HG03520 (cell line): ENCODE results near the gene SIK3.

Experiments
- ATAC-seq: cut with Tn5 transposase; IDR thresholded peaks from one replicate; pipeline ENCODE4 v1.9.1; 2021; ENCODE audit warnings: mild to moderate bottlenecking, moderate library complexity; ENCODE audit not compliant: unreplicated experiment

The SIK3 gene

DNA sequence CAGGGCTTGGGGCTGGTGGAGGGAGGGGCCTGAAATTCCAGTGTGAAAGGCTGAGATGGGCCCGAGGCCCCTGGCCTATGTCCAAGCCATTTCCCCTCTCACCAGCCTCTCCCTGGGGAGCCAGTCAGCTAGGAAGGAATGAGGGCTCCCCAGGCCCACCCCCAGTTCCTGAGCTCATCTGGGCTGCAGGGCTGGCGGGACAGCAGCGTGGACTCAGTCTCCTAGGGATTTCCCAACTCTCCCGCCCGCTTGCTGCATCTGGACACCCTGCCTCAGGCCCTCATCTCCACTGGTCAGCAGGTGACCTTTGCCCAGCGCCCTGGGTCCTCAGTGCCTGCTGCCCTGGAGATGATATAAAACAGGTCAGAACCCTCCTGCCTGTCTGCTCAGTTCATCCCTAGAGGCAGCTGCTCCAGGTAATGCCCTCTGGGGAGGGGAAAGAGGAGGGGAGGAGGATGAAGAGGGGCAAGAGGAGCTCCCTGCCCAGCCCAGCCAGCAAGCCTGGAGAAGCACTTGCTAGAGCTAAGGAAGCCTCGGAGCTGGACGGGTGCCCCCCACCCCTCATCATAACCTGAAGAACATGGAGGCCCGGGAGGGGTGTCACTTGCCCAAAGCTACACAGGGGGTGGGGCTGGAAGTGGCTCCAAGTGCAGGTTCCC lies 268.6 kb downstream of the SIK3 start, which contains the start of gene APOC3:
TSS of gene APOC3 (plus strand) at position 383 of the 659 bp plus-strand sequence. CDS start 676 bp downstream, outside the sequence.
- no peak for ATAC-seq

DNA sequence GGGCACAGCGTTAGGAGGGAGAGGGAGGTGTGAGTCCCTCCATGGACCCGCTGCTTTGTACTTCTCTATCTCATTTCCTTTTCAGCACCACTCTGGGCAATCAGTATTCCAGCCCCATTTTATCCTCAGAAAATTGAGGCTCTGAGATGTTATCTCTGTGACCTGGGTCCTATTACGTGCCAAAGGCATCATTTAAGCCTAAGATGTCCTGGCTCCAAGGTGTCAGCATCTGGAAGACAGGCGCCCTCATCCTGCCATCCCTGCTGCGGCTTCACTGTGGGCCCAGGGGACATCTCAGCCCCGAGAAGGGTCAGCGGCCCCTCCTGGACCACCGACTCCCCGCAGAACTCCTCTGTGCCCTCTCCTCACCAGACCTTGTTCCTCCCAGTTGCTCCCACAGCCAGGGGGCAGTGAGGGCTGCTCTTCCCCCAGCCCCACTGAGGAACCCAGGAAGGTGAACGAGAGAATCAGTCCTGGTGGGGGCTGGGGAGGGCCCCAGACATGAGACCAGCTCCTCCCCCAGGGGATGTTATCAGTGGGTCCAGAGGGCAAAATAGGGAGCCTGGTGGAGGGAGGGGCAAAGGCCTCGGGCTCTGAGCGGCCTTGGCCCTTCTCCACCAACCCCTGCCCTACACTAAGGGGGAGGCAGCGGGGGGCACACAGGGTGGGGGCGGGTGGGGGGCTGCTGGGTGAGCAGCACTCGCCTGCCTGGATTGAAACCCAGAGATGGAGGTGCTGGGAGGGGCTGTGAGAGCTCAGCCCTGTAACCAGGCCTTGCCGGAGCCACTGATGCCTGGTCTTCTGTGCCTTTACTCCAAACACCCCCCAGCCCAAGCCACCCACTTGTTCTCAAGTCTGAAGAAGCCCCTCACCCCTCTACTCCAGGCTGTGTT lies 269.4 kb downstream of the SIK3 start:
- ATAC-seq = no peak

DNA sequence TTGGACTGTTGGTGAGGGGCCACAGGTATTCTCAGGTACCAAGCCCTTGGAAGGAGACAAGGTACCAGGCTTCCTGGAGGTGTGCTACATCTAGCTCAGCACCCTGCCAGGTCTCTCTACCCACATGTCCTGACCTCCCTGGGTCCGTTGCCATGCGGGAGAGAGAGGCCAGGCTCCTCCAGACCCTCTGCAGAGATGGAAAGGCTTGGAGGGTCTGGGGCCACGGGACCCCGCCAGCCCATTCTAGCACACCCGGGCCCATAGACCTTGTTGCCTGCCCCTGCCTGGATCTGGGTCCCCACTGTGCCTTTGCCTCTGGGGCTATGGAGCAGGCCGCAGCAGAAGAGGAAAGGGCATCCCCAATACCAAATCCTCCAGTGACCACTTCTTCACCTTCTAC lies 270.8 kb downstream of the SIK3 start:
- no peak for ATAC-seq

DNA sequence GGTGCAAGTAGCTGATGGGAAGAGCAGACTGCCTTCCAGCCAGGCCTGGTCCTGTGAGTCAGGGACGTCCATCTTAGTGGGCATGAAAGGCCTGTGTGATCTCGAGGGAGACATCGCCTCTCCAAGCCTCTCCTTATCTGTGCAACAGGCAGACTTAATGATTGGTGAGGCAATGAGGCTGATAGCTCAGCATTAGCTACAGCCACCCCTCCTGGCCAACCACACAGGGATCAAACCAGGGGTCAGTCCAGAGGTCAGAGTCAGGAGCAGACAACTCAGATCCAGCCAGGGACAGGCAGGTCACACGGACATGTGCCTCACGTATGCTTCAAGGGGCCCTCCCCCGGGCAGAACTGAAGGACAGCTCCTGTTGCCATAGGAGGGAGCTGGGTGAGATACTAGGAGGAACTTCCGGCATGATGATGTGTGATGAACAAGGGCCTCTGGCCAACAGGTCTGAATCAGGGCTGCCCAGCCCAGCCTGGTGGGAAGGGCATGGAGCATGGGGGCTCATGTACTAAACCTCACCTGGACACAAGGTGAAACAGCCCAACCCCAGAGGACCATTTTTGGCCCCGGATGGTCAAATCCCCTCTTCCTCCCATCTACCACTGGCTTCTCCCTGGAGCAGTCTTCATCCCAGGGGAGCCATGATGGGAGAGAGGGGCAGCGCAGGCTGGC lies 271.3 kb downstream of the SIK3 start:
- no peak for ATAC-seq

DNA sequence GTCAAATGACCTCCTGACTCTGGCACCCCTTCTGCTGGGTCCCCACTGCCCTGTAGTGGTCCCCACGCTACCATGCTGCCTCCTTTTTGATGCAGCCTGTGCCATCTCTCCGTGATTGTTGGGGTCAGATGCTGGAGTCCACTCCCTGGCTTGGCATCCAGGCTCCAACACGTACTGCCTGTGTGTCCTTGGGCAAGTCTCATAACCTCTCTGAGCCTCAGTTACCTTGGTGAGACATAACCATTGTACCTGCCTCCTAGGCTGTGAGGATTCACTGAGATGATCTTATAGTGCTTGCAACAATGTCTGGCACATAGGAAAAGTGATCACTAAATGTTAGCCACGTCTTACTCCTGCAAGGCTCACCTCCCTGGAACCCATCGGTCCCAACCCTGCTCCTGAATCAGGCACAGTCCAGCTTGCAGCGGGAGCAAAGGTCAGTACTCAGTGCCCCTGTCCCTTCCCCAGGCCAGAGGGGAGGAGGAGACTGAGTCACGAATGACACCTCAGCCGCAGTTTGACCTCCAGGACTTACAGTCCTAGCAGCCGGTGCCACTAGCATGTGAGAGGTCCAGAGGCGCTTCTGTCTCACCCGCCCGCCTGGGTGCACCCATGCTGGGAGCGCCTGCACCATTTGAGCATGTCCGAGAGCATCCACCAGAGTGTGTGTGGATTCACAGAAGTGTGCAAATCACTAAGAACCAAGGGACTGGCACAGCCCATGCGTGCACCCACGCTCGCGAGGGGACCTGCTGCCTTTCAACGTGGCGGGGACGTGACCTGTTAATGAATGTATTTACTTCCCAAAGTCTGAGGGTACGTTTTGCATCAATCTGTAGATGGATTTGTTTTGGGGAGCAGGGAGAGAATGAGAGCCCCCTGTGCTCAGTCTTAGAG lies 272.1 kb downstream of the SIK3 start:
- no peak for ATAC-seq

DNA sequence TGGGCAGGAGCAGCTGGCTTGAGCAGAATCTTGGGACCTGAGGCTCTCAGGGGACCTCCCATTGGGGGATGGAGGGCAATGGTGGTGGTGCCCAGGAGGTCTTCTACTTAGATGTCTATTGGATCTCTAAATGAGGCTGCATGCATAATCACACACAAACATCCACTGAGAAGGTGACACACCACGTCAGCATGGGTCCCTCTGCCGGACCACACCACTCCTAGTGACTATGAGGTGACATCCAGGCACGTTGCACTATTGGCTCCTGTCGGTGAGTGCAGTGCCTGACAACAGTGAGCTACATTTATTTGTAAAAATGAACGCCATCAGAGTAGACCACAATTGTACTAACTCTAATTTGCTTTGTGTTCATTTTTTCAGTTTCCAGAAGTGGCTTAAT lies 272.8 kb downstream of the SIK3 start:
- ATAC-seq = no peak

DNA sequence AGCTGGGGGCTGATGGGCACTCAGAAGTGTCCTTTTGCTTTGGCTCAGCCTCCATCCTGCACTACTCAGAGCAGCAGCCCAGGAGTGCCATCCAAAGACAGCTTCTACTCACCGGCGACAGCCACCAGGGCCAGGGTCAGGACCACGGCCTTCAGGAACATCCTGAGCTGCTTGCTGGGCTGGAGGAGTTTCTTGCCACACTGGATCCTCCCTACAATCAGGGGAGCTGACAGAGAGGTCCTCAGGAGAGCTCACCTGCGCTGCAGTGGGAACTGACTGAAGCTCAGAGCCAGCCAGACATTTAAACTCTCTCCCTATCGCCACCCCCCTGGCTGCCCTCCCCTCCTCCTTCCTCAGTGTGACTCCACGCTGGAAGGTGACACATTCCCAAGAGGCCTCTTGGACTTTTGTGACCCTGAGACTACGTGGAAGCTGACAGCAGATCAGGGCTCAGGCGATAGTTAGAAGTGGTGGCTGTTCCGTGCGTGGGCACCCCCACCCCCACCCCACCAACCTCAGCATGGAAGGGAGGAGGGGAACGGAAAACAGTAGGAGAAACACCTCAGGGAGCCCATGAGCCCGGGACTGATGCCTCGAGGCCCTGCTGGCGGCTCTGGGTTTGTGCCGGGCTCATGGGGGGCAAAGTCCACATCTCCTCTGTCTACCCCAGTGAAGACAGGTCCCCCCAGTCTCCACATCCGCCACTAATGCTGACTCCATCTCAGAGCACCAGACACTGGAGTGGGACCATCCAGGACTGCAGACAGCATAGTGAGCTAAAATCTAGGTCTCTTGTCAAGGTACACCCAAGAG lies 275.0 kb downstream of the SIK3 start, which contains the start of gene APOA4:
TSS of gene APOA4 (minus strand) at position 274 of the 813 bp plus-strand sequence. CDS start at position 161, 113 bp downstream.
- no peak for ATAC-seq

DNA sequence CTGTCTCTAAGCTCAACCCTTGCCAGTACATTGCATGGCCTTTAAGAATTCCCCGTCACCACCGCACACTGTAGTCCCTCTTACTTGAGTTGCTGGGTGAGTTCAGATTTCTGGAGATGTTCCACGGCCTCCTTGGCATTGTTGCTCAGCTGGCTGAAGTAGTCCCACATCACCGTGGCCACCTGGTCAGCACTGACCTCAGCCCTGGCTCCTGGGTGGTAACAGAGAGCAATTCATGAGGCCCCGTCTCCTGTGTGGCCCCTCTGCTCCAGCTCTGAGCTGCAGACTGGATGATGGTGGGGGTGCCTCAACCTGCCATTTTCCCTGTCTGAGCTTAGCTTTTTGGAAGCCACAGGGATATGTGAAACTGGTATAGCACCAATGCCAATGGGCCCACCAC lies 275.7 kb downstream of the SIK3 start:
- ATAC-seq = no peak

DNA sequence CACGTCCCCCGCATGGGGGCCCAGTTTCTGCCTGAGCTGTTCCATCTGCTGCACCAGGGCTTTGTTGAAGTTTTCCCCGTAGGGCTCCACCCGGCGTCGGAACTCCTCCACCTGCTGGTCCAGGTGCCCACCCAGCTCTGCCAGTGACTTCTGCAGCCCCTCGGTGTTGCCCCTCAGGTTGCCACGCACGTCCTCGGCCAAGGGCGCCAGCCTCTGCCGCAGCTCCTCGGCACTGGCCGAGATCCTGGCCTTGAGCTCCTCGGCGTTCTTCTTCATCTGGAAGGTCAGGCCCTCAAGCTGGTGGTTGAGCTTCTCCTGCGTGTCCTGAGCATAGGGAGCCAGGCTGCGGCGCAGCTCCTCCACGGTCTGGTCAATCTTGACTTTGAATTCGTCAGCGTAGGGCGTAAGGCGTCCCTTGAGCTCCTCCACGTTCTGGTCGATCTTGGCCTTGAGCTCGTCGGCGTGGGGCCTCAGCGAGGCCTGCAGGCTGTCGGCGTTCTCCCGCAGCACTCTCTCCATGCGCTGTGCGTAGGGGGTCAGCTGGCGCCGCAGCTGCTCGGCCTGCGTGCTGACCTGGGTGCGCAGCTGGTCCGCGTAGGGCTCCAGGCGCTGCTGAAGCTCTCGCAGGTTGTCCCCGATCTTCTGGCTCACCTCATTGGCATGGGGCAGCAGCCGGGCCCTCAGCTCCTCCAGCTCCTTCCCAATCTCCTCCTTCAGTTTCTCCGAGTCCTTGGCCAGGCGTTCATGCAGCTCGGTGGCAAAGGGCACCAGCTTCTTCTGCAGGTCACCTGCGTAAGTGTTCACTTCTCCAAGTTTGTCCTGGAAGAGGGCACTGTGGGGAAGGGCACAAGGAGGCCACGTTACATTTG lies 276.9 kb downstream of the SIK3 start:
- ATAC-seq = no peak

DNA sequence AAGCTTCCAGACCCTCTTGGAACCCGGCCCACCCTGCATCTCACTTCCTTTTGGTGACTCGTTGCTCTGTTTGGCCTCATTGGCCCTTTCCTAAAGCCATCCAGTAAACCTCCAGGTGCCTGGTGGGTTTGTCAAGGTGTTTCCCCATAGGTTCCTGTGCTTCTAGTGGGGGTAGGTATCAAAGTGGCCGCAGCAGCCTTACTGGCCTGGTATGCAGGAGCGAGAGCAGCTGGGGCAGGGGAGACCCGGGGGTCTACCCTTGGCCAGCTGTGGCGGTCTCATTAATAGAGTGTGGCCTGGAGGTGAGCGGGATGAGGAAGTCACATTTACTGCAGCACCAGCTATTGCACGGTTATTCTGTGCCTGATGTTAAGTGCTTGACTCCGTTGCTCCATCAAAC lies 279.2 kb downstream of the SIK3 start:
- ATAC-seq = no peak

DNA sequence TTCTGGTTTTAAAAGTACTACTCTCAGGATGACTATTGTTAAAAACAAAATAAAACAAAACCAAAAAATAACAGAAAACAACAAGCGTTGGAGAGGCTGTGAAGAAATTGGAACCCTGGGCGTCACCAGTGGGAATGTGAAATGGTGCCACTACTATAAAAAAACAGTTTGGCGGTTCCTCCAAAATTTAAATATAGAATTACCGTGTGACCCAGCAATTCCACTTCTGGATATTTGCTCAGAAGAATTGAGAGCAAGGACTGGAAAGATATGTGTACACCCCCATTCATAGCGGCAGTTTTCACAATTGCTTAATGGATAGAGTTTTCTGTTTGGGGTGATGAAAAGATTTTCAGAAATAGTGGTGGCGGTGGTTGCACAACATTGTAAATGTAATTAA lies 283.7 kb downstream of the SIK3 start:
- no peak for ATAC-seq

DNA sequence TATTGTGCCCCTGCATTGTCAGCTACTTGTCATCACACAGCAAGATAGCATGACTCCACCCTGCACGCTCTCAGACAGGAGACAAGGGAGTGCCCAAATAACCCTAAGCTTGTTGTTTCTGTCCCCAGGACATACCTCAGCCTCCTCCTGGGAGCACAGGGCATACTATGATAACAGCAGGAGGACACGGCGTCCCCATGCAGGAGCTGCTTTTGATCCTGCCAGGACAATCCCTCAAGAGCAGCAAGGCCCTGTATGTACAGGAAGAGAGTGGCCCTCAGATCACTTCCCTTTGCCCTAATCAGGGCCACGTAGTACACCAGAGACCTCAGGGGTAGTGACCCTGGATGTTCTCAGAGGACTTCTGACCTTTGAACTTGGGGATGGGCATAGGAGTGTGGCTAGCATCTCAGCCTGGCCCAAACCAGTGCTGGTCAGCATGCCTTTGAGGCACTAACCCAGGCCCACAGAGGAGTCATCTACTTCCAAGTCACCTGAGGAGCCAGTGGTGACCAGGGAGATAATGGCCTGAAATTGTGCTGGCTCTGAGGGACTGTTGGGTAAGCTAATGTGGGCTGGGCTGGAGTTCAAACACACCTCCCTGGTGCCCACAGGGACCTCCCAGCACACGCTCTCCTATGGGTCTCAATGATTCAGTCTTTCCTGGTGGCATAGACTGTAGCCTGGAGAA lies 284.3 kb downstream of the SIK3 start:
- no peak for ATAC-seq

DNA sequence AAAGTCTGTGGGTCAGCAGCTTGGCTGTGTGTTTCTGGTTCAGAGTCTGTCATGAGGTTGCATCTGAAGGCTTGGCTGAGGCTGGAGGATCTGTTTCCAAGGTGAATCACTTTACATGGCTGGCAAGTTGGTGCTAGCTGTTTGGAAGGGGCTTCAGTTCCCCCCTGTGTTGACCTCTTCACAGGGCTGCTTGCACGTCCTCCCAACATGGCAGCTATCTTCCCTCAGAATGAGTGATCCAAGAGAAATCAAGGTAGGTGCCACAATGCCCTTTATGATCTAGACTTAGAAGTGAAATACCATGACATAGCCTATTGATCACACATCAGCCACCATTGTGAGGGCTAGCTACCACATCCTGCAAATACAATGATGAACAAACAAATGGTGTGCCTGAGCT lies 285.1 kb downstream of the SIK3 start:
- ATAC-seq = no peak

DNA sequence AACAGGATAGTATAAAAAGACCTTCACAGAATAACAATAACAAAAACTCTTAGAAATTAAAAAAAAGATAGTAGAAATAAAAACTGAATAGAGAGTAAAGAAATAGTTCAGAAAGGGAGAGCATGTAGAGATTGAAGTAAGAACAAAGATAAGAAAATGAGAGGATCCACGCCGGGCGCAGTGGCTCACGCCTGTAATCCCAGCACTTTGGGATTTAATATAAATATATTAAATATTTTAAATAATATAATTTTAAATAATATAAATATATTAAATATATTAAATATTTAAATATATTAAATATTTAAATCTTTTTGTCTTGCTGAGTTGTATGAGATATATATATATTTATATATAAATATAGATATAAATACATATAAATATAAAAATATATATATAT lies 286.1 kb downstream of the SIK3 start:
- ATAC-seq = no peak

DNA sequence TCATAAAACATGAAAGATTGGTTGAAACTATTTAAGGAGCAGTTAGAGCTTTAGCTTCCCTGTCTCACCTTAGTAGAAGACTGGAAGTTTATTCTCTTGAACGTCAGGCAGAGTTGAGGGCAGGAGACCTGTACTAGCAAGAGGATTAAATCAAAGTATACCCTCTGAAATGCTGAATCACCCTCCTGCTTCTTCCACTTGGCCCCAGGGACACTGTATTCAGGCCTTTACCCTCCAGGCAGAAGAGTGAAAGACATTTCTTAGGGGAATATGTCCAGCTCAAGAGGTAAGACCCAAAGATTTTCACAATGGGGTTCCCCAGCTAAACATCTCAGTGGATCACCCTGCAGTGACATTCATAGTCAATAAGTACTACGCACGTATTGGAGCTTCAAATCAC lies 287.0 kb downstream of the SIK3 start:
- no peak for ATAC-seq

DNA sequence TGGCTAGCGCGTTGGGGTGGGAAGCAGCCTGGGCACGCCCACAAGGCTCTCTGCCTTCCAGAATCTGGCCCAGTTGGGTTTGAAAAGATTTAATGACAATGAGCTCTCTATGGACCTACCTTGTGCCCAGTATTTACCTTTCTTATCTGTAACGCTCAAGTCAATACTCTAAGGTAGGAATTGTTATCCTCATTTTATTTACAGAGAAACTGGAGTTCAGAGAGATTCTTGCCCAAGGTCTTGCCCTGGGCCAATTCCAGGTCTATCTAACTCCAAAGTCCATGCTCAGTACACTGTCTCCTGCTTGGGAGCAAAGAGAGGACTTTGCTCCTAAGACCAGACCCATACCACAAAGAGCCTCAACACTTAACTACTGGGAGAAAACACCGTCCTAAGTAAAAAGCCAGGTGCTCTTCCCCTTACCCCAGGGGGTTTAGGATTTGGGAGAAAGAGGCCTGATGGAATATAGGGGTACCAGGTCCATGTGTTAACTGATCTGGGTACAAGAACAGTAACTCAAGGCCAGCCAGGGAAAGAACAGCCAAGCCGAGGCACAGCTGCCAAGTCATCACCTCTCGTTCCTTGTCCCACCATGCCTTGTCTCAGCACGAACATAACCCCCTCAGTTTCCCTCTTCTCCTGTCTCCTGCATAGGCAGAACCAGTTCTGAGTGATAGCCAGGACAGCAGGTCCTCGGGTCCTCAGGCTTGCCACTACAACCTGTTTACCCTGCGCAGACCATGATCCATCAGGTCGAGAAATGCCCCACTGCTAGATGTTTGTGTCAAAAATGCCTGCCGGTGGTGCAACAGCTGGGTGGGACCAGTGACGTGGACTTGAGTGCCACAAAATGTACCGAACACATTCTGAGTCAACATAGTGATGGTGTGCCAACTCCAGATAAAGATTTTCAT lies 289.7 kb downstream of the SIK3 start:
- ATAC-seq = no peak

DNA sequence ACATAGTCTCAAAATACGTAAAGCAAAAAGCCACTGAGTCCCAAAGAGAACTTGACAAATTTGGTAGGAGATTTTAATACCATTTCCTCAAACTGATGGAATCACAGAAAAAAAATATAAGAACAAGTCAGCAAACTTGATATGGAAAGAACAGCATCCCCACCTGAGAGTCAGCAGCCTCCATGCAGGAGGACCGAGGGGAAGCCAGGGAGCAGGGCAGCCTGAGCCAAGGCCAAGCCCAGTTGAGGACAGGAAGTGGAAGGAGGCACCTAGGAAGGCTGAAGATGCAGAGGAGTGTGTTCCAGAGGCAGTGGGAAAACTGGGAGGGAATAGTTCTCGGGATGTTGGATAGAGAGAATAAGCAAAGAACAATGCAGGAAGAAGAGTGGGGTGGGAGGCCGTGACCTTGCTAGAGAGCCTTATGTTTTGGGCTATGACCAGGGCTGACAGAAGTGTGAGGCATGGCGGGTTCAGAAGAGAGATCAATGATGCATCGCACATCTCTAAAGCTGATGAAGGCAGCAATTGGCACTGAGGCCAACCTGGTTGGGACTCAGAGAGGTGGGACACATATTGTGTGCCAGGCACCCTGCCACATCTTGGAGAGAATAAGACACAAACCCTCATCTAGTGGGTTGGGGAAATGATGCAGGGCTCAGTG lies 290.5 kb downstream of the SIK3 start:
- no peak for ATAC-seq
